Duodenal mucosa (tissue), 2 donors: ENCODE results near the gene MAPK4.

Experiments
- H3K27ac ChIP-seq: one replicate; pipeline ENCODE4 v1.7.0; 2013; ENCODE audit warnings: low read depth, low read length
- H3K27me3 ChIP-seq, 2 donors: one replicate each; pipeline ENCODE4 v1.7.0; 2013; ENCODE audit warnings: low read length in 2 of 2, control low read depth in 1 of 2; ENCODE audit not compliant: insufficient read depth in 2 of 2, control insufficient read depth in 1 of 2
- H3K36me3 ChIP-seq, 2 donors: one replicate each; pipeline ENCODE4 v1.7.0; 2013; ENCODE audit warnings: low read length in 2 of 2, control low read depth in 1 of 2; ENCODE audit not compliant: insufficient read depth in 2 of 2, control insufficient read depth in 1 of 2
- H3K4me1 ChIP-seq, 2 donors: one replicate each; pipeline ENCODE4 v1.7.0; 2013; ENCODE audit warnings: low read length in 2 of 2, control low read depth in 1 of 2; ENCODE audit not compliant: insufficient read depth in 2 of 2, control insufficient read depth in 1 of 2
- H3K4me3 ChIP-seq, 2 donors: one replicate each; pipeline ENCODE4 v1.7.0; 2013; ENCODE audit warnings: low read length in 2 of 2, low read depth in 1 of 2
- H3K9ac ChIP-seq, 2 donors: one replicate each; pipeline ENCODE4 v1.7.0; 2013; ENCODE audit warnings: low read length in 2 of 2, low read depth in 1 of 2
- H3K9me3 ChIP-seq, 2 donors: one replicate each; pipeline ENCODE4 v1.7.0; 2013; ENCODE audit warnings: low read length in 2 of 2, control low read depth in 1 of 2; ENCODE audit not compliant: control insufficient read depth in 1 of 2

Gene MAPK4

GRCh38 chr18:50573679-50574078, 13.8 kb downstream of the MAPK4 start:
- Histone ChIP-seq H3K4me3 (no peak overlapping the region), H3K9me3 (no peaks in the 10 kb centered on the region), H3K27ac (no peak overlapping the region), H3K9ac (no peak overlapping the region), H3K36me3 (no peaks in the 10 kb centered on the region), H3K27me3 (peaks cover 2 to 6% of the 10 kb centered on the region in 2 donors), H3K4me1 (no peaks in the 10 kb centered on the region)

- no peaks in the 10 kb centered on the region for H3K9me3 ChIP-seq
Measured at GRCh38 chr18:50578030-50578429, 18.1 kb downstream of the MAPK4 start.

GRCh38 chr18:50578651-50579050, 18.8 kb downstream of the MAPK4 start:
- H3K27ac ChIP-seq, result peak overlapping the region; percentile 23
- peaks cover 0 to 6% of the 10 kb centered on the region in 2 donors for H3K27me3 ChIP-seq
- H3K9ac ChIP-seq, result no peak overlapping the region
- H3K36me3 ChIP-seq, result no peaks in the 10 kb centered on the region
- H3K4me3 ChIP-seq, result no peak overlapping the region
- peaks cover 0 to 5% of the 10 kb centered on the region in 2 donors for H3K4me1 ChIP-seq
- H3K9me3 ChIP-seq, result no peaks in the 10 kb centered on the region

More at GRCh38 chr18:50578030-50578429, 18.1 kb downstream of the MAPK4 start:
- H3K9ac ChIP-seq, result no peak overlapping the region
- no peak overlapping the region for H3K27ac ChIP-seq
- H3K36me3 ChIP-seq, result no peaks in the 10 kb centered on the region
- H3K4me3 ChIP-seq, result no peak overlapping the region
- H3K4me1 ChIP-seq, result peaks cover 0 to 5% of the 10 kb centered on the region in 2 donors
- H3K27me3 ChIP-seq, result peaks cover 0 to 6% of the 10 kb centered on the region in 2 donors

- Histone ChIP-seq H3K4me3 (no peak overlapping the region), H3K36me3 (no peaks in the 10 kb centered on the region), H3K9me3 (no peaks in the 10 kb centered on the region), H3K9ac (no peak overlapping the region), H3K27me3 (peaks cover 0 to 3% of the 10 kb centered on the region in 2 donors), H3K4me1 (peaks cover 0 to 5% of the 10 kb centered on the region in 2 donors), H3K27ac (peak overlapping the region; percentile 23)
Measured at GRCh38 chr18:50579061-50579774, 19.3 kb downstream of the MAPK4 start.

- Histone ChIP-seq H3K4me1 (peaks cover 0 to 5% of the 10 kb centered on the region in 2 donors), H3K9me3 (no peaks in the 10 kb centered on the region), H3K36me3 (no peaks in the 10 kb centered on the region), H3K4me3 (no peak overlapping the region), H3K9ac (no peak overlapping the region), H3K27me3 (no peaks in the 10 kb centered on the region), H3K27ac (no peak overlapping the region)
Measured at GRCh38 chr18:50581517-50581916, 21.6 kb downstream of the MAPK4 start.

GRCh38 chr18:50582500-50582899, 22.6 kb downstream of the MAPK4 start:
- H3K4me1 ChIP-seq, result peaks cover 0 to 5% of the 10 kb centered on the region in 2 donors

GRCh38 chr18:50586710-50587109, 26.8 kb downstream of the MAPK4 start:
- no peaks in the 10 kb centered on the region for H3K36me3 ChIP-seq
- no peaks in the 10 kb centered on the region for H3K9me3 ChIP-seq
- H3K27ac ChIP-seq, result no peak overlapping the region

More at GRCh38 chr18:50582500-50582899, 22.6 kb downstream of the MAPK4 start:
- Histone ChIP-seq H3K27me3 (no peaks in the 10 kb centered on the region), H3K9me3 (no peaks in the 10 kb centered on the region), H3K36me3 (no peaks in the 10 kb centered on the region), H3K4me3 (no peak overlapping the region), H3K9ac (no peak overlapping the region), H3K27ac (no peak overlapping the region)

GRCh38 chr18:50590593-50590992, 30.7 kb downstream of the MAPK4 start:
- Histone ChIP-seq H3K4me1 (no peaks in the 10 kb centered on the region), H3K4me3 (no peak overlapping the region), H3K9ac (no peak overlapping the region), H3K36me3 (no peaks in the 10 kb centered on the region), H3K9me3 (no peaks in the 10 kb centered on the region), H3K27me3 (no peaks in the 10 kb centered on the region), H3K27ac (no peak overlapping the region)

More at GRCh38 chr18:50586710-50587109, 26.8 kb downstream of the MAPK4 start:
- Histone ChIP-seq H3K9ac (no peak overlapping the region), H3K4me3 (no peak overlapping the region), H3K27me3 (no peaks in the 10 kb centered on the region), H3K4me1 (no peaks in the 10 kb centered on the region)

- H3K9ac ChIP-seq, result no peak overlapping the region
- no peak overlapping the region for H3K4me3 ChIP-seq
- H3K36me3 ChIP-seq, result no peaks in the 10 kb centered on the region
Measured at GRCh38 chr18:50594012-50594411, 34.1 kb downstream of the MAPK4 start.

GRCh38 chr18:50594942-50595341, 35.1 kb downstream of the MAPK4 start:
- Histone ChIP-seq H3K4me1 (no peaks in the 10 kb centered on the region), H3K4me3 (no peak overlapping the region), H3K9ac (no peak overlapping the region), H3K36me3 (no peaks in the 10 kb centered on the region), H3K9me3 (no peaks in the 10 kb centered on the region), H3K27me3 (no peaks in the 10 kb centered on the region), H3K27ac (no peak overlapping the region)

More at GRCh38 chr18:50594012-50594411, 34.1 kb downstream of the MAPK4 start:
- Histone ChIP-seq H3K9me3 (no peaks in the 10 kb centered on the region), H3K27me3 (no peaks in the 10 kb centered on the region), H3K27ac (no peak overlapping the region), H3K4me1 (no peaks in the 10 kb centered on the region)
